HepG2 (cell line): ENCODE measurements around the gene RAB8A. TPM values are rescaled to one million over a fixed set of nuclear protein-coding genes. Genes with fewer than 3 reads are reported as not detected.

Source experiments
- ATAC-seq: fragments of 200-7000 bp; cut with Tn5 transposase; 3 replicates; pipeline ENCODE4 v1.9.1; 2020; ENCODE audit warnings: mild to moderate bottlenecking, moderate library complexity
- BruUV-seq: library from RNA; stranded (reverse); fragments of 400-500 nt; replicated peaks from 2 replicates; lab custom pipeline; 2021; lab: Mats Ljungman, UMichigan
- CTCF ChIA-PET: fragments of 300-600 bp; formaldehyde crosslinking; extraction: SDS; loops from one replicate; lab custom pipeline; 2021; ENCODE audit warnings: low total read pairs, inconsistent platforms, low intra/inter-chr PET ratio; lab: Yijun Ruan, JAX
- POLR2A ChIA-PET: fragments of 350-600 bp; sonication (Branson Sonifier 250); formaldehyde crosslinking; loops from one replicate; lab custom pipeline; 2020; ENCODE audit warnings: antibody characterized with exemption, inconsistent platforms; lab: Yijun Ruan, JAX
- DNase-seq: peaks from one replicate; pipeline ENCODE4 v3.0.0-alpha.2; 2015; ENCODE audit warnings: low spot score
- FAIRE-seq: peaks from 3 replicates; lab custom pipeline; 2011; peaks lifted over from hg19 to GRCh38; lab: Jason Lieb, UNC
- H2AFZ ChIP-seq: one replicate; pipeline ENCODE4 v1.6.1; 2011; ENCODE audit warnings: low read length, inconsistent platforms
- H3K27ac ChIP-seq: fragments of 300-600 bp; 3 replicates; pipeline ENCODE4 v1.8.0; 2011; ENCODE audit warnings: mixed run types, mild to moderate bottlenecking, mixed read lengths, low read length, inconsistent platforms; ENCODE audit not compliant: insufficient read depth; ENCODE audit errors: extremely low read length
- H3K27me3 ChIP-seq, 2 experiments: fragments of 200-600 bp in 1 of 2; 2 replicates in 1 of 2; 3 replicates in 1 of 2; pipeline versions ENCODE4 v1.6.0 to v1.8.0; 2011; ENCODE audit warnings: low read length in 2 of 2, mild to moderate bottlenecking in 2 of 2, moderate library complexity in 2 of 2, inconsistent platforms in 1 of 2; ENCODE audit not compliant: insufficient read depth in 2 of 2, control insufficient read depth in 1 of 2
- H3K36me3 ChIP-seq, 2 experiments: fragments of 200-600 bp in 1 of 2; replicated peaks in 1 of 2; 2 replicates in 1 of 2; 3 replicates in 1 of 2; pipeline versions ENCODE4 v1.5.1 to v1.8.0; 2011; ENCODE audit warnings: low read length in 2 of 2, inconsistent platforms in 1 of 2; ENCODE audit not compliant: insufficient read depth in 2 of 2, control insufficient read depth in 1 of 2
- H3K4me1 ChIP-seq: 2 replicates; pipeline ENCODE4 v1.5.1; 2012; ENCODE audit warnings: low read length, inconsistent platforms; ENCODE audit not compliant: insufficient read depth
- H3K4me2 ChIP-seq: 2 replicates; pipeline ENCODE4 v1.6.0; 2011; ENCODE audit warnings: low read depth, low read length, inconsistent platforms
- H3K4me3 ChIP-seq, 3 experiments: fragments of 200-600 bp in 1 of 3; sonication (generic), shearing (Covaris generic) in 1 of 3; replicated peaks in 1 of 3; 2 replicates each; pipeline ENCODE4 v1.5.1; 2011 to 2016; ENCODE audit warnings: low read length in 3 of 3, inconsistent platforms in 2 of 3, low read depth in 2 of 3, mild to moderate bottlenecking in 2 of 3, control low read depth in 1 of 3, mixed read lengths in 1 of 3; ENCODE audit not compliant: insufficient read depth in 1 of 3
- H3K79me2 ChIP-seq: one replicate; pipeline ENCODE4 v1.6.1; 2011; ENCODE audit warnings: low read length, inconsistent platforms; ENCODE audit not compliant: insufficient read depth
- H3K9ac ChIP-seq: 2 replicates; pipeline ENCODE4 v1.6.0; 2011; ENCODE audit warnings: mild to moderate bottlenecking, low read depth, low read length, inconsistent platforms; ENCODE audit not compliant: insufficient read depth
- H3K9me3 ChIP-seq: 2 replicates; pipeline ENCODE4 v1.5.1; 2012; ENCODE audit warnings: mild to moderate bottlenecking, low read length
- H4K20me1 ChIP-seq: 2 replicates; pipeline ENCODE4 v1.6.0; 2011; ENCODE audit warnings: inconsistent platforms, mild to moderate bottlenecking, low read length, moderate library complexity; ENCODE audit not compliant: insufficient read depth
- ELF1 ChIP-seq: sonication (generic); formaldehyde crosslinking; IDR thresholded peaks from 2 replicates; pipeline ENCODE4 v1.4.0; 2020; ENCODE audit warnings: missing genetic modification reagents
- MAFF ChIP-seq: IDR thresholded peaks from 2 replicates; pipeline ENCODE4 v1.6.1; 2011; ENCODE audit warnings: low read depth, low read length, improper control_type of control experiment
- PATZ1 ChIP-seq: sonication (generic); formaldehyde crosslinking; IDR thresholded peaks from 2 replicates; pipeline ENCODE4 v1.4.0; 2020; ENCODE audit warnings: missing genetic modification reagents
- POLR2AphosphoS5 ChIP-seq: IDR thresholded peaks from 2 replicates; pipeline ENCODE4 v1.6.1; 2012; ENCODE audit warnings: low read depth, low read length
- RXRB ChIP-seq: IDR thresholded peaks from 2 replicates; pipeline ENCODE4 v1.6.1; 2016; ENCODE audit warnings: borderline replicate concordance, missing genetic modification reagents, missing compliant biosample characterization
- ZBTB1 ChIP-seq: sonication (generic); formaldehyde crosslinking; IDR thresholded peaks from 2 replicates; pipeline ENCODE4 v1.4.0; 2020; ENCODE audit warnings: missing genetic modification reagents, borderline replicate concordance
- ZNF121 ChIP-seq: sonication (generic); formaldehyde crosslinking; IDR thresholded peaks from 2 replicates; pipeline ENCODE4 v1.5.0; 2020; ENCODE audit warnings: mild to moderate bottlenecking, missing genetic modification reagents
- ZNF569 ChIP-seq: sonication (generic); formaldehyde crosslinking; IDR thresholded peaks from 2 replicates; pipeline ENCODE4 v1.5.0; 2020; ENCODE audit warnings: mild to moderate bottlenecking, missing genetic modification reagents, moderate library complexity, borderline replicate concordance
- WGBS: methylation state at CpG from one replicate; pipeline ENCODE4 v1.1.6; 2017; ENCODE audit warnings: low lambda C conversion rate; 5-methylcytosine and 5-hydroxymethylcytosine counted together
- in situ Hi-C: cut with HindIII; loops from 2 replicates; pipeline ENCODE4 v1.10.0; 2017; ENCODE audit warnings: low pct_unique_long_range_greater_than_20kb; ENCODE audit not compliant: extremely low pct_ligation_motif_present
- intact Hi-C: fragments of 100-400 bp; cut with micrococcal nuclease; formaldehyde crosslinking; loops from one replicate; pipeline ENCODE4 v1.10.0; 2022; ENCODE audit not compliant: unreplicated experiment
- polyA plus RNA-seq, 8 experiments: library from polyadenylated mRNA; depleted of rRNA in 3 of 8; stranded (reverse) in 7 of 8; unstranded in 1 of 8; fragments of >200 nt; fragmentation: Illumina TruSeq in 4 of 8; extraction: Trizol in 4 of 8; gene quantifications; 2 replicates each; pipeline versions ENCODE4 v1.2.1 to v1.2.3, GENCODE V29; 2011 to 2016; ENCODE audit warnings: low read depth in 4 of 8, missing spikeins in 1 of 8, mixed read lengths in 1 of 8; ENCODE audit not compliant: insufficient read depth in 1 of 8
- total RNA-seq, 5 experiments: library from RNA; depleted of rRNA; stranded (reverse); fragments of >200 nt; fragmentation: Illumina TruSeq; extraction: Trizol; gene quantifications; 2 replicates each; pipeline ENCODE4 v1.2.3, GENCODE V29; 2016; ENCODE audit warnings: low read depth in 1 of 5
- TF ChIP-seq, protein P1 (sequence below): sonication (generic); formaldehyde crosslinking; IDR thresholded peaks from 2 replicates; pipeline ENCODE4 v1.5.0; 2020; ENCODE audit warnings: mild to moderate bottlenecking, missing genetic modification reagents

The RAB8A gene
- total and polyA plus RNA-seq, 2 of the 13 experiments (the other 11 are each of a cell fraction or from before 2014, with no cell fraction given), result 36.7 to 45.0 TPM

- Histone ChIP-seq H2AFZ (no peak overlapping the region), H3K9me3 (no peaks in the 10 kb centered on the region), H3K4me3 (no peak overlapping the region), H3K79me2 (no peaks in the 10 kb centered on the region), H3K9ac (peak overlapping the region; percentile 22; the same call in 1 of the 2 replicates), H3K36me3 (no peaks in the 10 kb centered on the region), H3K4me2 (peak overlapping the region; percentile 32; the same call in 1 of the 2 replicates), H4K20me1 (no peaks in the 10 kb centered on the region), H3K27me3 (no peaks in the 10 kb centered on the region), H3K4me1 (peaks cover 33% of the 10 kb centered on the region), H3K27ac (no peak overlapping the region)
- no peak for DNase-seq
- BruUV-seq, result no TSS peak
- no peak for FAIRE-seq
- intact Hi-C loops, result no loop called here
- 53% methylated on average over 9 of the region's 9 CpGs for WGBS
- TF ChIP-seq PATZ1 (CRISPR knock-in tag) (no peak), ZNF121 (CRISPR knock-in tag) (peak; percentile 79; the same call in 1 of the 2 replicates)
- ChIA-PET POLR2A (interaction anchor here (1.9 kb wide), 1 partner anchor 64 kb away, joined by 4 read pairs; no protein-coding TSS in a partner anchor), CTCF (no interaction called here)
- no peak for ATAC-seq
- in situ Hi-C loops, result no loop called here
Measured at GRCh38 chr19:16142032-16142580, 30.4 kb downstream of the RAB8A start.

DNA sequence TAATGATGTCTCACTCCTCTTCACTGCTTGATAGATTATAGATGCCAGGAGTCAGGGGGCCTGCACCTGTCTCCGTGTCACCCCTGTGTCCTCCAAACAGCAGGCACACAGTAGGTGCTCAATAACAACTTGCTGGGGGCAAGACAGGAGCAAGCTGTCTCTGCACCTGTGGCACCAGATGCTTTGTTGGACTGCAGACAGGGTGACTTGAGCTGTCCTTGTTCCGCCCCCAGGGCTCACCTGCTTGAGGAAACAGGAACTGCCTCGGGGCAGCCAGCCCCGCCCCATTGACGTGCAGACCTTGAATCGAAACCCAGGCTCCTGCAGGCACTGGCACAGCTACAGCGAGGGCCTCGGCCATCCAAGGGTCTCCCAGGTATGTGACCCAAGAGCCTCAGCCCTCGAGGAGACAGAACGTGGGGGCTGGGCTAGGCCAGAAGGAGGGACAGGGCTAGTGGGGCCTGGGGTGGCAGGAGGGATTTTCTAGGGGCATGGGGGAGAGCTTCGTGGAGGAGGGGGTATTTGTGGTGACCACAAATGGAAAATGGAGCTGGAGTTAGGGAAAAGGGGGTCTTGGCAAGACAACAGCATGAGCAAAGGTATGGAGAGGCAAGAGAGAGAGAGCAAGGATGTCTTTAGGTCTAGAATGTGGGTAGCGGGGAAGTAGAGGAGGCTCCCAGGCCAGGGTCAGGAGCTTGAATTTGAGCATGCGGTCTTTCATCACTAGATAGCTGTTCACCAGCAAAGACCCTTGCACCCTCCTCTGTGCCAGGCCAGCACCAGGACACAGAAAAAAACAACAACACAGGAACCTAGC is 31.9 kb downstream of the RAB8A start, which contains the start of gene HSH2D:
HSH2D (plus strand) TSS at position 287 of the 817 bp plus-strand sequence. CDS start 5,066 bp downstream, outside the sequence.
- Histone ChIP-seq H3K4me1 (peaks cover 33% of the 10 kb centered on the region), H2AFZ (peak within 1 kb of the TSS; percentile 11), H3K27me3 (no peaks in the 10 kb centered on the region), H3K4me2 (peak within 1 kb of the TSS; percentile 89), H4K20me1 (no peaks in the 10 kb centered on the region), H3K36me3 (no peaks in the 10 kb centered on the region), H3K9ac (peak within 1 kb of the TSS; percentile 52), H3K79me2 (no peaks in the 10 kb centered on the region), H3K4me3 (peak within 1 kb of the TSS; percentile 56 to 68 (median 61)), H3K9me3 (no peaks in the 10 kb centered on the region), H3K27ac (peak within 1 kb of the TSS; percentile 53)
- intact Hi-C loops (no loop called here), in situ Hi-C loops (no loop called here)
- DNase-seq, result peak; percentile 45
- 6% methylated on average over 6 of the region's 13 CpGs for WGBS
- CTCF ChIA-PET, result no interaction called here
- no peak for FAIRE-seq
- TSS peak; percentile 58 for BruUV-seq
- POLR2A ChIA-PET, result interaction anchor here (0.8 to 1.9 kb wide), 9 partner anchors 9 to 73 kb away, joined by 3 to 10 read pairs (median 4); partner anchors contain the start of gene FAM32A
- ATAC-seq, result peak; percentile 77
- TF ChIP-seq MAFF (no peak), ZNF569 (CRISPR knock-in tag) (no peak), ELF1 (CRISPR knock-in tag) (peak; percentile 72), RXRB (CRISPR knock-in tag) (no peak), POLR2AphosphoS5 (peak; percentile 60), ZBTB1 (CRISPR knock-in tag) (no peak)
- TF ChIP-seq, protein P1, sequence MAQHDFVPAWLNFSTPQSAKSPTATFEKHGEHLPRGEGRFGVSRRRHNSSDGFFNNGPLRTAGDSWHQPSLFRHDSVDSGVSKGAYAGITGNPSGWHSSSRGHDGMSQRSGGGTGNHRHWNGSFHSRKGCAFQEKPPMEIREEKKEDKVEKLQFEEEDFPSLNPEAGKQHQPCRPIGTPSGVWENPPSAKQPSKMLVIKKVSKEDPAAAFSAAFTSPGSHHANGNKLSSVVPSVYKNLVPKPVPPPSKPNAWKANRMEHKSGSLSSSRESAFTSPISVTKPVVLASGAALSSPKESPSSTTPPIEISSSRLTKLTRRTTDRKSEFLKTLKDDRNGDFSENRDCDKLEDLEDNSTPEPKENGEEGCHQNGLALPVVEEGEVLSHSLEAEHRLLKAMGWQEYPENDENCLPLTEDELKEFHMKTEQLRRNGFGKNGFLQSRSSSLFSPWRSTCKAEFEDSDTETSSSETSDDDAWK (CRISPR knock-in tag), result no peak
